ENCODE data around the gene GDI1.

The GDI1 gene

DNA sequence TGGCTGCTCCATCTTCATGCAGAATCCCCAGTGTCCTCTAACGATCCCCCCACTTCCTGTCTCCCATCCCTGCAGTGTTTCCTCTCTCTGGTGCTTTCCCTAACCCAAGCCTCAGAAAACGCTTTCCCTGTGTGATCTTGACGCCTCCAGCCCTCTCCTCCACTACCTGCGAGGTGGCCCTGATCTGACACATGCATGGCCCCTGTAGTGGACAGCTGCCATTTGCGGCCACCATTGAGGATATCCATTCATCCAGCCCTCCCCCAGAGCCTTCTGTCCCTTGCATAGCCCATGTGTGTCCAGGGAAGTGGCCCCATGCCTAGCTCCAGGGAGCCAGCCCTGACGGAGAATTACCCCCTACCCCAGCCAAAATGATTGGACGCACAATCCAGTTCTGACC, 46.4 kb downstream of the GDI1 start:
- no peak overlapping the region for H2BK5ac ChIP-seq (ENCODE audit: low read depth, low read length, poor library complexity, severe bottlenecking)
- 98% methylated on average over 7 of the region's 7 CpGs for WGBS

DNA sequence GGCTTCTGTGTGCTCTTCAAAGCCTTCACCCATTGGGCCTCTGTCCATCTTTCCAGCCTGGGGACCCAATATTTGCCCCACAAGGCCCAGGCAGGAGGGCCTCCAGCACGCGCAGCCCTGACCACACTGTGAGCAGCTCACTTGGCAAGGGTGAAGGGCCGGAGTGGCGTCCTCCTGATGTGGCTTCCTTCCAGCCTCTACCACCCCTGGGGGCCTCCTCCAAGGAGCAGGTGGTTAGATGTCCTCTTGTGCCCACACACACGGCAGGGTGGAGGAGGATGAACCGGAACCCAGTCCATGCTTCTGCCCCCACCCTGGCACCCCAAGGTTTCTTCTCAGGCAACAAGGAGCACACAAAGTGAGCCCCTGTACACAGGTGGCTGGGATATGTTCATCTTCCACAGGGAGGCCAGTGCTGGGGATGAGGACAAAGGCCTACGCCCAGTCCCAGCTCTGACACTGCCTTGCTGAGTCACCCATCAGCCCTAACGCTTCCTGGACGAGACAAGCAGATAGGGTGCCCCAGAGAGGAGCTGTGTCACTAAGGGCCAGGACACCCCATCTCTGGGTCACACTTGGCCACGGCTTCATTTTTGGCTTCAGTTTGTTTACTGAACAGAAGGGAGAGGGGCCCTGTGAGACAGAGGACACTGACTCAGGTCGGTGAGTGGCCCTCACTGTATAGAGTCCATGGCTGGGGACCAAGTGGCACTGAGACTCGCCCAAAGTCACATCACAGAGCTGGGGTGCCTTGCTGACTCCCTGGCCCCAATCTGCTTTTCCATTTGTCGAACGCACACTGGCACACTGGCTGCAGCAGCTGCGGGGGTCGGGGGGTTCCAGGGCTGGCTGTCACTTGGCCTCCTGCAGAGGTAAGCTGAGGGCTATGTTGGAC, 47.5 kb downstream of the GDI1 start:
- no peak overlapping the region for H2BK12ac ChIP-seq (ENCODE audit: low read length in 2 of 2)
- H4K8ac ChIP-seq (ENCODE audit: low read length) = peak overlapping the region; percentile 41
- H3K18ac ChIP-seq (ENCODE audit: low read depth in 1 of 2, low read length in 2 of 2) = no peak overlapping the region
- H2AFZ ChIP-seq (ENCODE audit: low read depth, low read length) = no peak overlapping the region
- H3K23ac ChIP-seq (ENCODE audit: low read length in 2 of 2) = peak overlapping the region in 1 of 2 experiments; percentile 48
- H3K9ac ChIP-seq (ENCODE audit: low read length) = no peak overlapping the region
- WGBS = 89% methylated on average over 15 of the region's 16 CpGs
- no peak overlapping the region for H3K27ac ChIP-seq (ENCODE audit: low read length, poor library complexity, severe bottlenecking)
- no peak overlapping the region for H3K4me2 ChIP-seq (ENCODE audit: low read length, poor library complexity, severe bottlenecking)
- H3K9me3 ChIP-seq (ENCODE audit: control insufficient read depth, low read length) = no peaks in the 10 kb centered on the region
- no peak overlapping the region for H2BK120ac ChIP-seq (ENCODE audit: low read depth, low read length)
- H3K4me3 ChIP-seq (ENCODE audit: insufficient read depth in 1 of 2, low read depth in 1 of 2, low read length in 2 of 2) = no peak overlapping the region
- H3K79me1 ChIP-seq (replicated peaks; ENCODE audit: low read length, poor library complexity, severe bottlenecking) = peaks cover 16% of the 10 kb centered on the region
- no peak overlapping the region for H3K4ac ChIP-seq (ENCODE audit: low read depth in 1 of 2, low read length in 2 of 2)
- H3K27me3 ChIP-seq (ENCODE audit: control insufficient read depth in 1 of 2, insufficient read depth in 1 of 2, low read length in 2 of 2) = peaks cover 0 to 12% of the 10 kb centered on the region in 2 experiments
- peak overlapping the region; percentile 28 for H2BK15ac ChIP-seq (ENCODE audit: low read depth, poor library complexity, severe bottlenecking)
- no peak for DNase-seq
- no peak overlapping the region for H2AK5ac ChIP-seq (ENCODE audit: low read length, severe bottlenecking)
- no peak overlapping the region for H4K91ac ChIP-seq (ENCODE audit: low read length)
- H3K4me1 ChIP-seq (ENCODE audit: control insufficient read depth, insufficient read depth, low read depth, low read length) = peaks cover 26% of the 10 kb centered on the region
- H3K14ac ChIP-seq (ENCODE audit: low read length in 2 of 2) = no peak overlapping the region
- no peak overlapping the region for H2BK5ac ChIP-seq (ENCODE audit: low read depth, low read length, poor library complexity, severe bottlenecking)
- H3K36me3 ChIP-seq (ENCODE audit: control insufficient read depth in 1 of 2, insufficient read depth in 2 of 2, low read depth in 1 of 2, low read length in 2 of 2) = peaks cover 33 to 41% of the 10 kb centered on the region in 2 experiments

More for the DNA sequence above, 46.4 kb downstream of the GDI1 start:
- H3K14ac ChIP-seq (ENCODE audit: low read length in 2 of 2) = no peak overlapping the region
- peaks cover 27% of the 10 kb centered on the region for H3K4me1 ChIP-seq (ENCODE audit: control insufficient read depth, insufficient read depth, low read depth, low read length)
- no peak overlapping the region for H2BK120ac ChIP-seq (ENCODE audit: low read depth, low read length)
- peaks cover 14% of the 10 kb centered on the region for H3K79me1 ChIP-seq (replicated peaks; ENCODE audit: low read length, poor library complexity, severe bottlenecking)
- peak overlapping the region in 1 of 2 experiments; percentile 50 for H3K23ac ChIP-seq (ENCODE audit: low read length in 2 of 2)
- H3K9ac ChIP-seq (ENCODE audit: low read length) = no peak overlapping the region
- no peak for DNase-seq
- peaks cover 27 to 32% of the 10 kb centered on the region in 2 experiments for H3K36me3 ChIP-seq (ENCODE audit: control insufficient read depth in 1 of 2, insufficient read depth in 2 of 2, low read depth in 1 of 2, low read length in 2 of 2)
- H2AFZ ChIP-seq (ENCODE audit: low read depth, low read length) = no peak overlapping the region
- H3K4me3 ChIP-seq (ENCODE audit: insufficient read depth in 1 of 2, low read depth in 1 of 2, low read length in 2 of 2) = no peak overlapping the region
- H3K9me3 ChIP-seq (ENCODE audit: control insufficient read depth, low read length) = no peaks in the 10 kb centered on the region
- H2BK15ac ChIP-seq (ENCODE audit: low read depth, poor library complexity, severe bottlenecking) = no peak overlapping the region
- H4K8ac ChIP-seq (ENCODE audit: low read length) = no peak overlapping the region
- H3K27ac ChIP-seq (ENCODE audit: low read length, poor library complexity, severe bottlenecking) = no peak overlapping the region
- no peak overlapping the region for H3K18ac ChIP-seq (ENCODE audit: low read depth in 1 of 2, low read length in 2 of 2)
- H3K27me3 ChIP-seq (ENCODE audit: control insufficient read depth in 1 of 2, insufficient read depth in 1 of 2, low read length in 2 of 2) = peaks cover 0 to 12% of the 10 kb centered on the region in 2 experiments
- H4K91ac ChIP-seq (ENCODE audit: low read length) = no peak overlapping the region
- H2BK12ac ChIP-seq (ENCODE audit: low read length in 2 of 2) = no peak overlapping the region
- no peak overlapping the region for H3K4me2 ChIP-seq (ENCODE audit: low read length, poor library complexity, severe bottlenecking)
- H3K4ac ChIP-seq (ENCODE audit: low read depth in 1 of 2, low read length in 2 of 2) = no peak overlapping the region
- H2AK5ac ChIP-seq (ENCODE audit: low read length, severe bottlenecking) = no peak overlapping the region

DNA sequence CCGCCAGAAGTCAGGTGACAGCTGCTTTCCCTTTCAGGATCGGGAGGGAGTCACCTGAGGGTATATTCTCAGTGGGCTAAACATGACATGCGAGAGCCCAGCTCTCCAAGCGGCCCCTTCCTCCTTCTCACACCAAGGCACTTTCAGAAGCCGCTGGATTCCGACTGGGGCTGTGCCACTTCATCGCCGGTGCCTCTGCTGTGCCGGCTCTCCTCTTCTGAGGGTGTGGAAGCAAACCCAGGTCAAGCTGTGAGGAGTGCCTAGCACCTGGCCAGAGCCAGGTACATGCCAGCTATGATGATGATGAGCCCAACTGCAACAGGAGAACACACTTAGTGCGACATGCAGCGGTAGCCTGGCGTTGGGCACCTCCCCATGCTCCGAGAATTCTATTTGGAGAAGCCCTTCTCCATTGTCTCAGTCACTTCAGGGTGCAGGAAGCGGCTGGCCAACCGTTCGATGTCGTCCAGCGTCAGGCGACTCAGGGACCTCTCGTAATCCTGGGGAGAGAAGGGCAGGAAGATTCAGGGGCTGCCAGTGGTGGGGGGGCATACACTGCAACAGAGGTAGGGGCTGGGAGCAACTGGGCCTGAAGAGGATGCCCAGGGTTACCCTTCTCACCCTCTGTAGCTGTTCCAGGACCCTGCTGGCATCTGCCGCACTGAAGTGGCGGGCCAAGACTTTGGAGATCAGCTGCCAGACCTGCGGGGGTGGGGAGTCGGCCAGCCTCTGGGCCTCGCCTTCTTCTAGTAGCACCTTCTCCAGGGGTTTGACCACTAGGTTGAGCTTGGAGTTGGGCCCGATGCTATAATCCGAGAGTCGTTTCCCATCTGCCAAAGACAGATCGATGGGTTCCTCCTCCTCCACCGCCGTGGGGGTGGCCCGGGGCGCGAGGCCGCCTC, 48.4 kb downstream of the GDI1 start:
- no peak overlapping the region for H2BK120ac ChIP-seq (ENCODE audit: low read depth, low read length)
- peaks cover 16% of the 10 kb centered on the region for H3K79me1 ChIP-seq (replicated peaks; ENCODE audit: low read length, poor library complexity, severe bottlenecking)
- peak overlapping the region; percentile 73 to 78 for H3K4me3 ChIP-seq (ENCODE audit: insufficient read depth in 1 of 2, low read depth in 1 of 2, low read length in 2 of 2)
- WGBS = 80% methylated on average over 22 of the region's 35 CpGs
- H3K9ac ChIP-seq (ENCODE audit: low read length) = peak overlapping the region; percentile 69
- H3K9me3 ChIP-seq (ENCODE audit: control insufficient read depth, low read length) = no peaks in the 10 kb centered on the region
- H3K14ac ChIP-seq (ENCODE audit: low read length in 2 of 2) = no peak overlapping the region
- peaks cover 33 to 41% of the 10 kb centered on the region in 2 experiments for H3K36me3 ChIP-seq (ENCODE audit: control insufficient read depth in 1 of 2, insufficient read depth in 2 of 2, low read depth in 1 of 2, low read length in 2 of 2)
- no peak overlapping the region for H3K4ac ChIP-seq (ENCODE audit: low read depth in 1 of 2, low read length in 2 of 2)
- peak overlapping the region; percentile 77 for H3K4me2 ChIP-seq (ENCODE audit: low read length, poor library complexity, severe bottlenecking)
- H2BK15ac ChIP-seq (ENCODE audit: low read depth, poor library complexity, severe bottlenecking) = peak overlapping the region; percentile 28
- no peak overlapping the region for H2BK12ac ChIP-seq (ENCODE audit: low read length in 2 of 2)
- H3K18ac ChIP-seq (ENCODE audit: low read depth in 1 of 2, low read length in 2 of 2) = peak overlapping the region; percentile 28 to 87
- no peak overlapping the region for H2BK5ac ChIP-seq (ENCODE audit: low read depth, low read length, poor library complexity, severe bottlenecking)
- no peak overlapping the region for H2AFZ ChIP-seq (ENCODE audit: low read depth, low read length)
- peak overlapping the region; percentile 23 for H4K8ac ChIP-seq (ENCODE audit: low read length)
- H3K4me1 ChIP-seq (ENCODE audit: control insufficient read depth, insufficient read depth, low read depth, low read length) = peaks cover 28% of the 10 kb centered on the region
- no peak overlapping the region for H2AK5ac ChIP-seq (ENCODE audit: low read length, severe bottlenecking)
- H3K27ac ChIP-seq (ENCODE audit: low read length, poor library complexity, severe bottlenecking) = no peak overlapping the region
- H3K27me3 ChIP-seq (ENCODE audit: control insufficient read depth in 1 of 2, insufficient read depth in 1 of 2, low read length in 2 of 2) = peaks cover 0 to 12% of the 10 kb centered on the region in 2 experiments
- peak overlapping the region; percentile 27 for H4K91ac ChIP-seq (ENCODE audit: low read length)
- no peak overlapping the region for H3K23ac ChIP-seq (ENCODE audit: low read length in 2 of 2)
- no peak for DNase-seq

DNA sequence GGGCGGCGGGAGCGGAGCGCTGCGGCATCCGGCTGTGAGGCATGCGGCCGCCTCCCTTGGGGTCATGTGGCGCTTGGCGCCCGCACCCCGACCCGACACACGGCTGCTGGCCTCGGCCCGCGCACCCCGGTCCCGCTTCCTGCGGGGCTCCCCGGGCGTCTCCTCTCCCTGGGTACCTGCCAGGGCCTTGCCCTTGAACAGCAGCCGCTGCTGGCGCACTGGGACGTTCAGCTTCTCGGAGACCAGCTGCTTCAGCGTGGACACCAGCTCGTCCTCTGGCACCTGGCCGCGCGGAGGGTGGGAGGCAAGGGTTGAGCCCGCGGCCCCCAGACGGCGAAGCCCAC, 49.1 kb downstream of the GDI1 start:
- Histone ChIP-seq H3K4ac (ENCODE audit: low read depth in 1 of 2, low read length in 2 of 2) (peak overlapping the region in 1 of 2 experiments; percentile 80), H4K8ac (ENCODE audit: low read length) (peak overlapping the region; percentile 49), H2AK5ac (ENCODE audit: low read length, severe bottlenecking) (no peak overlapping the region), H3K27ac (ENCODE audit: low read length, poor library complexity, severe bottlenecking) (no peak overlapping the region), H2BK5ac (ENCODE audit: low read depth, low read length, poor library complexity, severe bottlenecking) (no peak overlapping the region), H2BK12ac (ENCODE audit: low read length in 2 of 2) (no peak overlapping the region), H3K4me3 (ENCODE audit: insufficient read depth in 1 of 2, low read depth in 1 of 2, low read length in 2 of 2) (peak overlapping the region; percentile 73 to 78), H3K79me1 (replicated peaks; ENCODE audit: low read length, poor library complexity, severe bottlenecking) (peaks cover 16% of the 10 kb centered on the region), H2AFZ (ENCODE audit: low read depth, low read length) (peak overlapping the region; percentile 77), H3K27me3 (ENCODE audit: control insufficient read depth in 1 of 2, insufficient read depth in 1 of 2, low read length in 2 of 2) (peaks cover 0 to 12% of the 10 kb centered on the region in 2 experiments), H3K9ac (ENCODE audit: low read length) (peak overlapping the region; percentile 69), H2BK15ac (ENCODE audit: low read depth, poor library complexity, severe bottlenecking) (no peak overlapping the region), H2BK120ac (ENCODE audit: low read depth, low read length) (peak overlapping the region; percentile 71), H3K23ac (ENCODE audit: low read length in 2 of 2) (no peak overlapping the region), H3K9me3 (ENCODE audit: control insufficient read depth, low read length) (no peaks in the 10 kb centered on the region), H3K36me3 (ENCODE audit: control insufficient read depth in 1 of 2, insufficient read depth in 2 of 2, low read depth in 1 of 2, low read length in 2 of 2) (peaks cover 33 to 41% of the 10 kb centered on the region in 2 experiments), H3K4me1 (ENCODE audit: control insufficient read depth, insufficient read depth, low read depth, low read length) (peaks cover 28% of the 10 kb centered on the region), H4K91ac (ENCODE audit: low read length) (peak overlapping the region; percentile 15), H3K18ac (ENCODE audit: low read depth in 1 of 2, low read length in 2 of 2) (peak overlapping the region; percentile 28 to 87), H3K4me2 (ENCODE audit: low read length, poor library complexity, severe bottlenecking) (peak overlapping the region; percentile 77), H3K14ac (ENCODE audit: low read length in 2 of 2) (peak overlapping the region in 1 of 2 experiments; percentile 98)
- no peak for DNase-seq
- 7% methylated on average over 6 of the region's 35 CpGs for WGBS

Measured in mesenchymal stem cell (in vitro differentiated cells and primary cell).